H1 (cell line): ENCODE measurements around the gene SMARCA4. TPM values are rescaled to one million over a fixed set of nuclear protein-coding genes. Genes with fewer than 3 reads are reported as not detected.

Experiments
- ATF3 ChIP-seq: IDR thresholded peaks from 2 replicates; pipeline ENCODE4 v1.6.1; 2011; ENCODE audit warnings: low read depth, mild to moderate bottlenecking, low read length; ENCODE audit not compliant: insufficient read depth
- CBX8 ChIP-seq: fragments of 300-800, 300-1000 bp; sonication (generic); IDR thresholded peaks from 2 replicates; pipeline ENCODE4 v1.7.1; 2016; ENCODE audit warnings: low read depth, low read length, borderline replicate concordance
- CTCF ChIP-seq, 3 experiments: IDR thresholded peaks; 1 replicate in 2 of 3; 2 replicates in 1 of 3; pipeline versions ENCODE4 v1.5.1 to v1.6.1; 2011; ENCODE audit warnings: low read length in 3 of 3, mild to moderate bottlenecking in 3 of 3, inconsistent platforms in 2 of 3, low read depth in 1 of 3, moderate library complexity in 1 of 3; ENCODE audit not compliant: insufficient read depth in 1 of 3; ENCODE audit errors: control extremely low read depth in 1 of 3
- JUN ChIP-seq: IDR thresholded peaks from 2 replicates; pipeline ENCODE4 v1.6.1; 2011; ENCODE audit warnings: low read depth, mild to moderate bottlenecking, improper control_type of control experiment, low read length
- NANOG ChIP-seq: IDR thresholded peaks from 2 replicates; pipeline ENCODE4 v1.6.1; 2011; ENCODE audit warnings: low read length, low read depth, mild to moderate bottlenecking, inconsistent platforms; ENCODE audit not compliant: insufficient read depth, poor library complexity, severe bottlenecking
- POLR2A ChIP-seq, 2 experiments: IDR thresholded peaks; 1 replicate in 1 of 2; 2 replicates in 1 of 2; pipeline ENCODE4 v1.6.1; 2011; ENCODE audit warnings: low read depth in 2 of 2, low read length in 2 of 2, mild to moderate bottlenecking in 2 of 2; ENCODE audit errors: control extremely low read depth in 1 of 2
- SP1 ChIP-seq: IDR thresholded peaks from 2 replicates; pipeline ENCODE4 v1.6.1; 2011; ENCODE audit warnings: low read depth, low read length
- SP2 ChIP-seq: IDR thresholded peaks from 2 replicates; pipeline ENCODE4 v1.6.1; 2012; ENCODE audit warnings: mild to moderate bottlenecking, low read length, inconsistent platforms
- polyA plus RNA-seq, 7 experiments: library from polyadenylated mRNA; depleted of rRNA in 3 of 7; stranded (reverse) in 5 of 7; unstranded in 2 of 7; fragments of >200 nt in 5 of 7; fragments of 200-250 nt in 2 of 7; gene quantifications; 1 replicate in 5 of 7; 2 replicates in 1 of 7; 4 replicates in 1 of 7; pipeline versions ENCODE4 v1.2.1 to v1.2.3, GENCODE V29; 2011 to 2013; ENCODE audit warnings: missing spikeins in 2 of 7, mixed read lengths in 2 of 7
- total RNA-seq: library from RNA; stranded (reverse); fragmentation: NEBNext Ultra II Directional; extraction: Animal tissue kit (Norgen Biotek cat#: 25700); gene quantifications from 2 replicates; pipeline ENCODE4 v1.2.1, GENCODE V29; 2021

The SMARCA4 gene
- total and polyA plus RNA-seq, 2 of the 8 experiments (the other 6 are each of a cell fraction or from before 2014, with no cell fraction given): 86.4 to 263 TPM

DNA sequence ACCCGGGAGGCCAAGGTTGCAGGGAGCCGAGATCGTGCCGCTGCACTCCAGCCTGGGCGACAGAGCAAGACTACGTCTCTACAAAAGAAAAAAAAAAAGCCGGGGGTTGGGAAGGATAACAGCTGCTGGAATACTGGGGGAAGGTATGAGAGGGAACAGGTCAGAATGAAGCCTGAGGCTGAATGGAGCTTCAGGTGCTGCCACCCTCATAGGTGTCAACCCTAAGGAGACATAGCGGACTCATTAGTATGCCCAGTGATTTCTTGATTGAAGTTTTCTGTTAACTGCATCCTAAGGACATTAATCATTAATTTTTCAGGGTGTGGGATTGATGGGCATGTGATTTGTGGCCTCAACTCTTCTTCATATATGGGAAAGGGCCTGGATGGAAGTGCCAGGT lies 6.0 kb downstream of the SMARCA4 start (continued):
- TF ChIP-seq CTCF (IDR thresholded peaks at IDR 0.05; ENCODE audit: control extremely low read depth in 1 of 3, insufficient read depth in 1 of 3, low read depth in 1 of 3, low read length in 3 of 3) (no peak), CBX8 (no peak), SP1 (no peak), POLR2A (IDR thresholded peaks at IDR 0.05; ENCODE audit: control extremely low read depth in 1 of 2, low read depth in 2 of 2, low read length in 2 of 2) (no peak), ATF3 (no peak), JUN (no peak), NANOG (no peak), SP2 (no peak)
